ENCODE measurements around the gene GIMAP6.
"Not testable (repeated sequence)": the region's sequence is repeated elsewhere in the genome, so short reads cannot be mapped to it uniquely, and the experiment has no call there.

- not testable (repeated sequence) for TF ChIP-seq BRF2 (CRISPR knock-in tag; IDR thresholded peaks at IDR 0.05); NCOR1 (IDR thresholded peaks at IDR 0.05; ENCODE audit: borderline replicate concordance, low read length); RXRA (CRISPR knock-in tag; IDR thresholded peaks at IDR 0.05); FOXP1 (IDR thresholded peaks at IDR 0.05); FOXP1 (CRISPR knock-in tag; IDR thresholded peaks at IDR 0.05); PCBP1 (IDR thresholded peaks at IDR 0.05; ENCODE audit: borderline replicate concordance, low read depth, low read length); HOXA3 (CRISPR knock-in tag; IDR thresholded peaks at IDR 0.05); CTCF (CRISPR knock-in tag; IDR thresholded peaks at IDR 0.05); EEA1 (CRISPR knock-in tag; IDR thresholded peaks at IDR 0.05; ENCODE audit: borderline replicate concordance); ZNF510 (CRISPR knock-in tag; IDR thresholded peaks at IDR 0.05; ENCODE audit: low read depth); HCFC1 (IDR thresholded peaks at IDR 0.05; ENCODE audit: low read depth, low read length); TCF7L2 (IDR thresholded peaks at IDR 0.05; ENCODE audit: low read depth, low read length)
- TF ChIP-seq, protein P1, sequence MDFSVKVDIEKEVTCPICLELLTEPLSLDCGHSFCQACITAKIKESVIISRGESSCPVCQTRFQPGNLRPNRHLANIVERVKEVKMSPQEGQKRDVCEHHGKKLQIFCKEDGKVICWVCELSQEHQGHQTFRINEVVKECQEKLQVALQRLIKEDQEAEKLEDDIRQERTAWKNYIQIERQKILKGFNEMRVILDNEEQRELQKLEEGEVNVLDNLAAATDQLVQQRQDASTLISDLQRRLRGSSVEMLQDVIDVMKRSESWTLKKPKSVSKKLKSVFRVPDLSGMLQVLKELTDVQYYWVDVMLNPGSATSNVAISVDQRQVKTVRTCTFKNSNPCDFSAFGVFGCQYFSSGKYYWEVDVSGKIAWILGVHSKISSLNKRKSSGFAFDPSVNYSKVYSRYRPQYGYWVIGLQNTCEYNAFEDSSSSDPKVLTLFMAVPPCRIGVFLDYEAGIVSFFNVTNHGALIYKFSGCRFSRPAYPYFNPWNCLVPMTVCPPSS (IDR thresholded peaks at IDR 0.05) = not testable (repeated sequence)
These were observed 16.9 kb downstream of the GIMAP6 start for GRCh38 chr7:150615221-150615755.
